Measurements from ENCODE around the gene RAB7A.

The RAB7A gene

GRCh38 chr3:128858167-128858566 is 132.2 kb downstream of the RAB7A start:
- no peak for DNase-seq

GRCh38 chr3:128859630-128860029 is 133.6 kb downstream of the RAB7A start:
- no peak for DNase-seq

- DNase-seq: no peak
These were observed 135.5 kb downstream of the RAB7A start for GRCh38 chr3:128861491-128861890.

- DNase-seq: peak; percentile 31
These were observed 137.6 kb downstream of the RAB7A start for GRCh38 chr3:128863560-128863959.

Measured in stimulated activated CD4-positive, alpha-beta T cell treated with anti-CD3 and anti-CD28 coated beads, Interleukin-1b, Interleukin-23, amount 100 ng/mL, for 48 hours (primary cell).